H1 (cell line): ENCODE data around the gene TEDC1. TPM values are rescaled to one million over a fixed set of nuclear protein-coding genes. Genes with fewer than 3 reads are reported as not detected.

Experiments
- CTCF ChIA-PET: fragments of 300-600 bp; sonication (Branson Sonifier 250); formaldehyde crosslinking; loops from one replicate; lab custom pipeline; 2021; ENCODE audit not compliant: partially characterized antibody; lab: Charles Lee
- POLR2A ChIA-PET: fragments of 300-600 bp; sonication (Branson Sonifier 250); formaldehyde crosslinking; loops from one replicate; lab custom pipeline; 2021; ENCODE audit warnings: inconsistent platforms; ENCODE audit not compliant: partially characterized antibody; lab: Charles Lee
- DNase-seq, 2 experiments: peaks; one replicate each; pipeline versions ENCODE4 v3.0.0 to v3.0.0-alpha.2; 2010 to 2022; ENCODE audit warnings: low spot score in 2 of 2, low read depth in 1 of 2, mixed read lengths in 1 of 2
- FAIRE-seq: peaks from 2 replicates; lab custom pipeline; 2011; peaks lifted over from hg19 to GRCh38; lab: Jason Lieb, UNC
- H2AFZ ChIP-seq: 2 replicates; pipeline ENCODE4 v1.8.1; 2012; ENCODE audit warnings: low read length, inconsistent platforms
- H2AK5ac ChIP-seq: 2 replicates; pipeline ENCODE4 v1.6.1; 2013; ENCODE audit warnings: low read depth, low read length
- H2BK120ac ChIP-seq: replicated peaks from 2 replicates; pipeline ENCODE3; 2013; ENCODE audit warnings: low read depth, low read length, inconsistent platforms
- H2BK12ac ChIP-seq: 2 replicates; pipeline ENCODE4 v1.6.1; 2013; ENCODE audit warnings: low read depth, low read length
- H2BK15ac ChIP-seq: 2 replicates; pipeline ENCODE4 v1.6.1; 2013; ENCODE audit warnings: low read length
- H2BK20ac ChIP-seq: 2 replicates; pipeline ENCODE4 v1.6.1; 2013; ENCODE audit warnings: low read length
- H2BK5ac ChIP-seq: 2 replicates; pipeline ENCODE4 v1.6.1; 2013; ENCODE audit warnings: low read depth, low read length
- H3K14ac ChIP-seq: 2 replicates; pipeline ENCODE4 v1.6.1; 2013; ENCODE audit warnings: inconsistent platforms; ENCODE audit not compliant: insufficient read length
- H3K18ac ChIP-seq: 2 replicates; pipeline ENCODE4 v1.6.1; 2013; ENCODE audit warnings: low read length; ENCODE audit errors: extremely low read depth
- H3K23ac ChIP-seq: 2 replicates; pipeline ENCODE4 v1.6.1; 2013; ENCODE audit warnings: inconsistent platforms; ENCODE audit not compliant: insufficient read length
- H3K23me2 ChIP-seq: 2 replicates; pipeline ENCODE4 v1.6.1; 2013; ENCODE audit warnings: low read depth, low read length
- H3K27ac ChIP-seq: 2 replicates; pipeline ENCODE4 v1.6.1; 2011; ENCODE audit warnings: low read depth, low read length, inconsistent platforms
- H3K27me3 ChIP-seq, 4 experiments: replicated peaks in 1 of 4; 1 replicate in 1 of 4; 2 replicates in 3 of 4; pipeline versions ENCODE4 v1.6.1 to v1.8.1; 2011 to 2013; ENCODE audit warnings: low read length in 3 of 4, mild to moderate bottlenecking in 3 of 4, inconsistent platforms in 2 of 4, mixed read lengths in 2 of 4, moderate library complexity in 1 of 4; ENCODE audit not compliant: control insufficient read depth in 3 of 4, insufficient read depth in 3 of 4; ENCODE audit errors: extremely low read depth in 1 of 4
- H3K36me3 ChIP-seq, 4 experiments: 2 replicates each; pipeline versions ENCODE4 v1.6.1 to v1.8.1; 2011 to 2013; ENCODE audit warnings: mild to moderate bottlenecking in 4 of 4, low read length in 3 of 4, moderate library complexity in 2 of 4, control low read depth in 1 of 4, inconsistent platforms in 1 of 4; ENCODE audit not compliant: insufficient read depth in 4 of 4, control insufficient read depth in 2 of 4
- H3K4ac ChIP-seq: replicated peaks from 2 replicates; pipeline ENCODE3; 2013; ENCODE audit warnings: low read length, low read depth, mixed read lengths, inconsistent platforms; ENCODE audit not compliant: insufficient read length
- H3K4me1 ChIP-seq, 4 experiments: replicated peaks in 1 of 4; 1 replicate in 1 of 4; 2 replicates in 3 of 4; pipeline versions ENCODE4 v1.6.1 to v1.8.1; 2011 to 2013; ENCODE audit warnings: low read length in 3 of 4, inconsistent platforms in 2 of 4, mixed read lengths in 1 of 4; ENCODE audit not compliant: insufficient read depth in 4 of 4, control insufficient read depth in 3 of 4
- H3K4me2 ChIP-seq, 2 experiments: 2 replicates each; pipeline versions ENCODE4 v1.6.1 to v1.8.1; 2011 to 2013; ENCODE audit warnings: low read depth in 2 of 2, low read length in 2 of 2, control low read depth in 1 of 2, inconsistent platforms in 1 of 2, mild to moderate bottlenecking in 1 of 2; ENCODE audit not compliant: insufficient read depth in 1 of 2
- H3K4me3 ChIP-seq, 4 experiments: fragments of 200-600, 300-600 bp in 1 of 4; sonication (generic), shearing (Covaris generic), sonication (Bioruptor Twin) in 1 of 4; 2 replicates each; pipeline versions ENCODE4 v1.5.1 to v1.8.1; 2011 to 2016; ENCODE audit warnings: low read length in 4 of 4, low read depth in 3 of 4, control low read depth in 2 of 4, inconsistent platforms in 2 of 4, mild to moderate bottlenecking in 2 of 4, mixed read lengths in 1 of 4, moderate library complexity in 1 of 4; ENCODE audit not compliant: insufficient read depth in 2 of 4; ENCODE audit errors: extremely low read depth in 1 of 4
- H3K56ac ChIP-seq: replicated peaks from 2 replicates; pipeline ENCODE3; 2013; ENCODE audit warnings: low read depth, mild to moderate bottlenecking, mixed read lengths, low read length, inconsistent platforms; ENCODE audit not compliant: insufficient read length
- H3K79me1 ChIP-seq: 2 replicates; pipeline ENCODE4 v1.6.1; 2013; ENCODE audit warnings: low read depth, low read length, control low read depth
- H3K79me2 ChIP-seq, 2 experiments: 2 replicates each; pipeline versions ENCODE4 v1.6.1 to v1.8.1; 2012 to 2013; ENCODE audit warnings: low read length in 2 of 2, mild to moderate bottlenecking in 2 of 2, inconsistent platforms in 1 of 2; ENCODE audit not compliant: insufficient read depth in 2 of 2, control insufficient read depth in 1 of 2
- H3K9ac ChIP-seq, 4 experiments: replicated peaks in 1 of 4; 1 replicate in 1 of 4; 2 replicates in 3 of 4; pipeline versions ENCODE4 v1.6.1 to v1.8.1; 2011 to 2013; ENCODE audit warnings: low read depth in 3 of 4, low read length in 3 of 4, control low read depth in 2 of 4, mild to moderate bottlenecking in 2 of 4, moderate library complexity in 2 of 4, inconsistent platforms in 1 of 4; ENCODE audit errors: extremely low read depth in 1 of 4
- H3K9me3 ChIP-seq, 2 experiments: 2 replicates each; pipeline versions ENCODE4 v1.6.1 to v1.8.1; 2012 to 2013; ENCODE audit warnings: mild to moderate bottlenecking in 2 of 2, moderate library complexity in 2 of 2, control low read depth in 1 of 2, inconsistent platforms in 1 of 2, low read depth in 1 of 2, low read length in 1 of 2, mixed read lengths in 1 of 2; ENCODE audit not compliant: insufficient read depth in 2 of 2
- H4K20me1 ChIP-seq, 2 experiments: replicated peaks in 1 of 2; 2 replicates each; pipeline versions ENCODE3 to v1.8.1; 2011 to 2013; ENCODE audit warnings: inconsistent platforms in 2 of 2, low read length in 2 of 2, mild to moderate bottlenecking in 1 of 2; ENCODE audit not compliant: insufficient read depth in 2 of 2, control insufficient read depth in 1 of 2
- H4K5ac ChIP-seq: 2 replicates; pipeline ENCODE4 v1.6.1; 2013; ENCODE audit warnings: low read length, low read depth, mixed read lengths, inconsistent platforms; ENCODE audit not compliant: insufficient read length
- H4K8ac ChIP-seq: 2 replicates; pipeline ENCODE4 v1.8.0; 2013; ENCODE audit warnings: mild to moderate bottlenecking, moderate library complexity, low read length, inconsistent platforms; ENCODE audit not compliant: insufficient read depth; ENCODE audit errors: extremely low read depth
- H4K91ac ChIP-seq: replicated peaks from 2 replicates; pipeline ENCODE3; 2013; ENCODE audit warnings: low read length, mixed read lengths, inconsistent platforms; ENCODE audit not compliant: insufficient read length
- ATF3 ChIP-seq: IDR thresholded peaks from 2 replicates; pipeline ENCODE4 v1.6.1; 2011; ENCODE audit warnings: low read depth, mild to moderate bottlenecking, low read length; ENCODE audit not compliant: insufficient read depth
- NRF1 ChIP-seq: IDR thresholded peaks from 2 replicates; pipeline ENCODE4 v1.6.1; 2011; ENCODE audit warnings: mild to moderate bottlenecking, low read depth, low read length, improper control_type of control experiment
- POLR2AphosphoS5 ChIP-seq: IDR thresholded peaks from 2 replicates; pipeline ENCODE4 v1.6.1; 2011; ENCODE audit warnings: low read depth, low read length
- SIRT6 ChIP-seq: IDR thresholded peaks from one replicate; pipeline ENCODE4 v1.7.1; 2012; ENCODE audit warnings: low read length, inconsistent platforms
- SP1 ChIP-seq: IDR thresholded peaks from 2 replicates; pipeline ENCODE4 v1.6.1; 2011; ENCODE audit warnings: low read depth, low read length
- TEAD4 ChIP-seq: IDR thresholded peaks from 2 replicates; pipeline ENCODE4 v1.6.1; 2012; ENCODE audit warnings: low read depth, low read length, inconsistent platforms, mixed read lengths
- USF2 ChIP-seq: IDR thresholded peaks from 2 replicates; pipeline ENCODE4 v1.6.1; 2011; ENCODE audit warnings: low read length, improper control_type of control experiment
- WGBS, 2 experiments: shearing (Covaris generic) in 1 of 2; methylation state at CpG; one replicate each; pipeline versions ENCODE4 v1.1.6 to v1.1.7; 2013 to 2015; ENCODE audit warnings: low lambda C conversion rate in 2 of 2, mixed read lengths in 2 of 2, inconsistent platforms in 1 of 2, low coverage in 1 of 2, missing lambda C conversion rate in 1 of 2; ENCODE audit not compliant: insufficient replicate concordance in 2 of 2, insufficient coverage in 1 of 2, insufficient read length in 1 of 2; ENCODE audit errors: extremely low coverage in 1 of 2, missing lambda C conversion rate in 1 of 2; 5-methylcytosine and 5-hydroxymethylcytosine counted together
- polyA plus RNA-seq, 7 experiments: library from polyadenylated mRNA; depleted of rRNA in 3 of 7; stranded (reverse) in 5 of 7; unstranded in 2 of 7; fragments of >200 nt in 5 of 7; fragments of 200-250 nt in 2 of 7; gene quantifications; 1 replicate in 5 of 7; 2 replicates in 1 of 7; 4 replicates in 1 of 7; pipeline versions ENCODE4 v1.2.1 to v1.2.3, GENCODE V29; 2011 to 2013; ENCODE audit warnings: missing spikeins in 2 of 7, mixed read lengths in 2 of 7
- total RNA-seq: library from RNA; stranded (reverse); fragmentation: NEBNext Ultra II Directional; extraction: Animal tissue kit (Norgen Biotek cat#: 25700); gene quantifications from 2 replicates; pipeline ENCODE4 v1.2.1, GENCODE V29; 2021
- TF ChIP-seq, protein P1 (sequence below), 3 experiments: IDR thresholded peaks; 1 replicate in 2 of 3; 2 replicates in 1 of 3; pipeline versions ENCODE4 v1.5.1 to v1.6.1; 2011; ENCODE audit warnings: low read length in 3 of 3, mild to moderate bottlenecking in 3 of 3, inconsistent platforms in 2 of 3, low read depth in 1 of 3, moderate library complexity in 1 of 3; ENCODE audit not compliant: insufficient read depth in 1 of 3; ENCODE audit errors: control extremely low read depth in 1 of 3

The TEDC1 gene
- total and polyA plus RNA-seq, 2 of the 8 experiments (the other 6 are each of a cell fraction or from before 2014, with no cell fraction given): 5.6 to 14.8 TPM

DNA sequence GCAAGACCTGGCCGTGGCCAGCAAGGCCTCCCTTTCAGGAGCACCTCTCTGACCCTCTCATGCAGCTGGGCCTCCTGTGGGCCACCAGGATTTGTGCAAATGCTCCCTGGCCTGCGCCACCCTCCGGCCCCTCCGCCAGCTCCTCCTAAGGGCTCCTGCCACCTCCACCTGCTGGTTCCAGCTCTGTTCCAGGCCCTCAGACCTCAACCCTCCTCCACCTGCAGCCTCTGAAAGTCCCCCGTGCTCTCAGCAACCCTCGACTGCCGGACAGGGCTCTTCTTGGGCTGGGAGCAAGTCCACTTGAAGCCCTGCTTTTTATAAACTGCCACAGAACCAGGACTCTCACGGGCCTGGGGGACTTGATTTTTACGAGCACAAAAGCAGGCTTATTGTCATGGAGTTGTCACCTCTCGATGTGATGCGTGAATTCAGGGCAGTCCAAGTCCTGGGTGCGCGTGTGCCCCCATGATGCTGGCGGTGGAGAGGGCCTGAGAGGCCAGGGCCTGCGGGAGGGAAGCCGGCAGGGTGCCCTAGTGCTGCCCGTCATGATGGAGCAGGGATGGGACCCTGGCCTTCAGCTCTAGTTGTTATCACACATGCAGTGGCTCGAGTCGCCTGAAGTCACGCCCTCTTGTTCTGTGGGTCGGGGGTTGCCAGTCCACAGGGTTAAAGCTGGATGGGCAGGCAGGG lies 9.1 kb downstream of the TEDC1 start:
- H3K14ac ChIP-seq: no peak overlapping the region
- no peaks in the 10 kb centered on the region for H3K79me1 ChIP-seq
- no peak overlapping the region for H2AK5ac ChIP-seq
- no peak overlapping the region; the same call in 1 of the 2 replicates for H4K8ac ChIP-seq
- no peak overlapping the region for H2BK5ac ChIP-seq
- TF ChIP-seq, protein P1, sequence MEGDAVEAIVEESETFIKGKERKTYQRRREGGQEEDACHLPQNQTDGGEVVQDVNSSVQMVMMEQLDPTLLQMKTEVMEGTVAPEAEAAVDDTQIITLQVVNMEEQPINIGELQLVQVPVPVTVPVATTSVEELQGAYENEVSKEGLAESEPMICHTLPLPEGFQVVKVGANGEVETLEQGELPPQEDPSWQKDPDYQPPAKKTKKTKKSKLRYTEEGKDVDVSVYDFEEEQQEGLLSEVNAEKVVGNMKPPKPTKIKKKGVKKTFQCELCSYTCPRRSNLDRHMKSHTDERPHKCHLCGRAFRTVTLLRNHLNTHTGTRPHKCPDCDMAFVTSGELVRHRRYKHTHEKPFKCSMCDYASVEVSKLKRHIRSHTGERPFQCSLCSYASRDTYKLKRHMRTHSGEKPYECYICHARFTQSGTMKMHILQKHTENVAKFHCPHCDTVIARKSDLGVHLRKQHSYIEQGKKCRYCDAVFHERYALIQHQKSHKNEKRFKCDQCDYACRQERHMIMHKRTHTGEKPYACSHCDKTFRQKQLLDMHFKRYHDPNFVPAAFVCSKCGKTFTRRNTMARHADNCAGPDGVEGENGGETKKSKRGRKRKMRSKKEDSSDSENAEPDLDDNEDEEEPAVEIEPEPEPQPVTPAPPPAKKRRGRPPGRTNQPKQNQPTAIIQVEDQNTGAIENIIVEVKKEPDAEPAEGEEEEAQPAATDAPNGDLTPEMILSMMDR (IDR thresholded peaks at IDR 0.05; ENCODE audit: control extremely low read depth in 1 of 3, insufficient read depth in 1 of 3, low read depth in 1 of 3, low read length in 3 of 3): no peak
- TF ChIP-seq SP1 (no peak), TEAD4 (no peak), NRF1 (no peak), SIRT6 (no peak), USF2 (no peak), ATF3 (no peak), POLR2AphosphoS5 (no peak)
- no peak overlapping the region for H3K4me3 ChIP-seq
- H3K9ac ChIP-seq: no peak overlapping the region
- no peak overlapping the region for H2BK15ac ChIP-seq
- H2AFZ ChIP-seq: no peak overlapping the region
- no peak overlapping the region for H3K23ac ChIP-seq
- no peak for DNase-seq
- H3K27ac ChIP-seq: no peak overlapping the region
- CTCF ChIA-PET: no interaction called here
- H3K9me3 ChIP-seq: no peaks in the 10 kb centered on the region
- no peaks in the 10 kb centered on the region for H3K36me3 ChIP-seq
- H2BK120ac ChIP-seq: no peak overlapping the region
- H3K23me2 ChIP-seq: no peaks in the 10 kb centered on the region
- no peaks in the 10 kb centered on the region for H3K27me3 ChIP-seq
- H4K20me1 ChIP-seq: peaks cover 0 to 2% of the 10 kb centered on the region in 2 experiments
- no peak overlapping the region for H3K56ac ChIP-seq
- FAIRE-seq: no peak
- no peak overlapping the region for H3K4ac ChIP-seq
- no peak overlapping the region for H2BK20ac ChIP-seq
- H4K5ac ChIP-seq: no peak overlapping the region
- 91% methylated on average over 21 of the region's 21 CpGs; no CpG with 5 or more reads in 1 of the 2 experiments for WGBS, 2 experiments
- no peak overlapping the region for H3K18ac ChIP-seq
- peaks cover 0 to 3% (median 0%) of the 10 kb centered on the region in 4 experiments; a peak in 2 of 7 replicates for H3K4me1 ChIP-seq
- POLR2A ChIA-PET: interaction anchor here (1.4 to 1.7 kb wide), 2 partner anchors 43 to 53 kb away, joined by 3 to 4 read pairs; no protein-coding TSS in a partner anchor
- H3K79me2 ChIP-seq: no peaks in the 10 kb centered on the region
- H4K91ac ChIP-seq: no peak overlapping the region
- no peak overlapping the region for H3K4me2 ChIP-seq
- no peak overlapping the region for H2BK12ac ChIP-seq
